GM21576 (cell line): ENCODE data around the gene VEGFA.

Source experiments
- ATAC-seq: cut with Tn5 transposase; IDR thresholded peaks from one replicate; pipeline ENCODE4 v1.9.1; 2021; ENCODE audit warnings: mild to moderate bottlenecking, moderate library complexity; ENCODE audit not compliant: unreplicated experiment

Gene VEGFA

DNA sequence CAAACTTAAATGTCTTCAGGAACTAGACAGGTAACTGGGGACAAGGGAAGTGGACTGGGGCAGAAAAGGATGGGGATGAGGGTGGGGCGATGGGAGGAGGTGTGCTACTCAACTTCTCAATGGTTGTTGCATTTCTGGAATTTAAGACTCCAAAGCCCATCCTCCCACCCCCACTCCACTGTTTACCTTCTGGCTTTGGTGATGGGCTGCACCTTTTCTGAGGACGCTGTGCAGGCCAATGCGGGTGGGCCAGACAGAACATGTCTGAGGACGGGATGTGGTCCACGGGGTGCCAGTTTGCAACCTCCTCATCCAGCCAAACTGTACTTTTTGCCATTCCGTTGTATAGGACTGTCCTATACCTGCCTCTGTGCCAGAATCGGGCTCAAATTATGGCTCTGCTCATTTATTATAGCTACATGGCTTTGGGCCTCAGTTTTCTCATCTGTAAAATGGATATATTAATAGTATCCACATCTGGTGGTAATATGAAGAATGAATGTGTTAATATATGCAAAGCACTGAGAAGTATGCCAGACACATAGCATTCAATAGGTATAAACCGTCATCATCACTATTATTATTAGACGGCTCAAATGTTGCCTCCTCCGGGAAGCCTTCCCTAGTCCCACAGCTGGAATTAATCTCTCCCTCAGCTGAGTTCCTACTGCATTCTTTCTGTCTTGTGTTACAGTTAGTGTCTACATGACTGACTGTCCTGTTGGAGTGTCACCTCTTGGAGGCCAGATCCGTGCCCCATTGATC is 31.0 kb upstream of the VEGFA start:
- no peak for ATAC-seq

DNA sequence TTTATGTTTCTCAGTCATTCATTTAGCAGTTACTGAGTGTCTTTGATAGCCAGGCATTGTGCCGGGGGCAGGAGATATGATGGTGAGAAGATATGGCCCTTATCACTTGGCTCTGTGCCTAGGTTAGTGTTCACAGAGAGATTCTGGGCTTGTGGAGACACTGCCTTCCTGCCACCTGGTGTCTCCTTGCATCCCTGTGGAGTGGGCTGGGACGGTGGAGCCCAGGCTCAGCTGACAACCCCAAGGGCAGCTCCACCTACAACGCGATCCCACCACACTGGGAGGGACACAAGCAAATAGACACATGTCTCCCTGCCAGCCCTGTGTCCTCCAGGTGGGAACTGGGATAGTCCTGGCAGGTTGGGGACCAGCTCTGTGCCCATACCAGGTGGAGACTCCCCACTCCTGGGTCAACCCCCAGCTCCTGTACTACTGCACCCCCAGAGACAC is 30.3 kb upstream of the VEGFA start:
- ATAC-seq, result no peak

DNA sequence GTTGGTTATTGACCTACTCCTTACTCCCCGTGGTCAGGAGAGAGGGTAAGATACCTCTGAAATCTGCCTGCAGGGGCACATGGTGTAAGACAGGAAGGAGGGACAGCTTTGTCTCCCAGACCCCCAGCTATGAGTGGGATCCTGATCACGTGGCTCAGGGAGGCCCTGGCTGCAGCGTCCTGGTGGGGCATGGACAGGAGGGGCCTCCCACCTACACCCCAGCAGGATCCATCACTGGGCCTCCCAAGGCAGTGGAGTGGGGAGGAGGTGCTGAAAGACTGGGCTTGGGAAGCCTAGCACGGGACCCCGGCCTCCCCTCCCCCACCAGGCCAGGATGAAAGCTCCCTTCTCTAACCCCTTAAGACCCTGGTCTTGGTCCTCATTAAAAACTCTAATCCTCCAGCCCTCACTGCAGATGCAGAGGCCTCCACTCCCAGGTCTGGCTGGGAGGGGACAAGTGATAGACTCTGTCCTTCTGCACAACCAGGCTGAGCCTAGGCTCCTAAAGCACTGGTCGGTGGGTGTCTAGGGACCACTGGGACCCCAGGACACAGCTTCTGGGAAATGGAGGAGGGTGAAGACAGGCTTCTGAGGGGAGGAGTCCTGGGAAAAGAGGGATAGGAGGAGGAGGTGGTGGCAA is 29.6 kb upstream of the VEGFA start:
- ATAC-seq, result no peak

DNA sequence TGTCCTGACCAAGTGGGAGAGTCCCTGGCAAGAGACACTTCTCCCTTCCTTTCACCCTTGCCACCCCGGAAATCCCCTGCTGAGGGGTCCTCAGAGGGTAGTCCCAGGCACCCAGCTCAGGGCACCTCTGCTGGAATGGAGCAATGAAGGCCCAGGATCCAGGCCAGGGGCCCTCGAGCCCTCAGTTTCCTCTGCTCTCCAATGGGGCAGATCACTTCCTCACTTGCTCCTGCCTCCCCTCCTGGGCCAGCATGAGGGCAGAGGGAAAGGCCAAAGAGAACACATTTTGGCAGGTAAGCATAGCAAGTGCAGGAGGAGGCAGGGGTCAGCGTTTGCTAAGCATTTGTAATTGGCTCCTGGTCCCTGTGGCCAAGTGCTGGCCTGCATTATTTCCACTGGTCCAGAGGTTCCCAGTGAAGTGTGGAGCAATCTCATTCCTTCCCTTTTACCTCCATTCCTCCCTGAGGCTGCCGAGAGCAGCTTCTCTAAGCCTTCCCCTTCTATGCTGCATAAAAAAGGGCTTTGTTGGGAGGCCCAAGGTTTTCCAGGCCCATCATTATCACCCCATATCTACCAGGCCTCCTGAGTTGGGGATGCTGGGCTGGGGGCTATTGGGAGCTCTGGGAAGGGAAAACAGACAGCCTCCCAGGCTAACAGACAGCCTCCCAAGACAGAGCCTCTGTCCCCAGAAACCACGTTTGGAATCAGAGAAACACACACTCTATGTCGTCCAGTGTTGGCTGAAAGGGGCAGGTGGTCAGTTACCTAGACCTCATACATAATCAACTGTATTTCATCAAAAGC is 28.8 kb upstream of the VEGFA start:
- ATAC-seq, result no peak

DNA sequence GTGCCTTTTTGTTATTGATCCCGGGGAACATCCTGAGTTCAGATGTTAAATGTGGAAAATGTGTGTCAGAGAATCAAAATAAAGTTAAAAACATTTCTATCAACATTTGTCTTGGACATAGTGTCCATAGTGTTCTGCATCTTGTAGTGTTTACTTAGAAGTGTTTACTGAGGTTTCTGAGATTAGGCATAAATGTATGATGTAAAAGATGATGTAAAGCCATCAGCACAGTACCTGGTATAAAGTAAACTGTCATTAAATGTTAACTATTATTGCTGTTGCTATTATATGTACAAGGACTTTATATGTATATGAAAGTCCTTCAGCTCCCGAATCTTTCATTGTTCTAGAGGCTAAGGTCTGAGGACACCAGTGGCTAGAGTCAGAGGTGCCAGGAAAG is 28.2 kb upstream of the VEGFA start:
- no peak for ATAC-seq

DNA sequence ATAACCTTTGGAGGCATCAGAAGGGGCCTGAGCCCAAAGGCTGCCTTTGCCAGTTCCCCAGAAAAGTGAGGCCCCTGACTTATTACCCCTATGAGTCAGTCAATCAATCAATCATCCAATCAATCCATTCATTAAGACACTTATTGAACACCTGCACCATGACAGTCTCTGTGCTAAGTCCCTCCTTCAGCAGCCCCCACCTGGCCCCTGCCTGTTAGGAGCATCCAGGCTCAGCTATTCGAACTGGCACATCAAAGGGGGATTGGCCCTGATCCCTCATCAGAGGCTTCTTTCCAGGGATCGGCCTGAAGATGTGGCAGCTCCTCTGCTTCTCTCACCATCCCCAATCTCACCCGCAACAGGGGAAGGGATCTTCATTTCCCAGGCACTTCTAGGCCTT is 27.7 kb upstream of the VEGFA start:
- ATAC-seq, result no peak

DNA sequence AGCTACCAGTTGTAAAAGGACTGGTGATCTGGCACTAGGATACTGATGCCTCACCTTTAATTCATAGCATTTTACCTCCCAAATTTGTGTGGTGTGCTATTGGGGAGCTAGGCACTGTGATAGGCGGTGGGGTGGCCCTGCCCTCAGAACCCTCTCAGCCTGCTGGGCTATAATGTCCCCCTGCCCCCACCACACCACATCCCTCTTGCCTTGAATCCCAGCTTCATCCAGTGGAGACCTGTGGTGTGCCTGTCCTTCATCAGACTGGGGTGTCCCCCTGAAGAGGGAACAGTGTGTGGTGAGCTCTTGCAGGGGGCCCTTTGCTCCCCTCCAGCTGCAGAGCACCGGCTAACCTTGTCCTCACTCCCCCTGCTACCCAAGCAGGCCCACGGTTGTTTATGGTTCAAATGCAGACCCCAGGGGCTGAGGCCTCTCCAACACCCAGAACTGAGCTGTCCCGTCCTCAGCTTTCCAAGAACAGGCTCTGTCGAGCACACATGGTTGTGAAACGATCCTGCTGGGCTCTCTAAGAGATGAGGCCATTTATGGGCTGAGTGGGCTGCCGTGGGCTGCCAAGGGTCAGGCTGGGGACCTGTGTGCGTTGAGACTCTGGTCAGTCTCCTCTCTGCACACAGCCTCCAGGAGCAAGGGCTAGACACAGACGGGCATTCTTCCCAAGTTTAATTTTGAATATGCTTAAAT is 26.9 kb upstream of the VEGFA start:
- ATAC-seq, result no peak

DNA sequence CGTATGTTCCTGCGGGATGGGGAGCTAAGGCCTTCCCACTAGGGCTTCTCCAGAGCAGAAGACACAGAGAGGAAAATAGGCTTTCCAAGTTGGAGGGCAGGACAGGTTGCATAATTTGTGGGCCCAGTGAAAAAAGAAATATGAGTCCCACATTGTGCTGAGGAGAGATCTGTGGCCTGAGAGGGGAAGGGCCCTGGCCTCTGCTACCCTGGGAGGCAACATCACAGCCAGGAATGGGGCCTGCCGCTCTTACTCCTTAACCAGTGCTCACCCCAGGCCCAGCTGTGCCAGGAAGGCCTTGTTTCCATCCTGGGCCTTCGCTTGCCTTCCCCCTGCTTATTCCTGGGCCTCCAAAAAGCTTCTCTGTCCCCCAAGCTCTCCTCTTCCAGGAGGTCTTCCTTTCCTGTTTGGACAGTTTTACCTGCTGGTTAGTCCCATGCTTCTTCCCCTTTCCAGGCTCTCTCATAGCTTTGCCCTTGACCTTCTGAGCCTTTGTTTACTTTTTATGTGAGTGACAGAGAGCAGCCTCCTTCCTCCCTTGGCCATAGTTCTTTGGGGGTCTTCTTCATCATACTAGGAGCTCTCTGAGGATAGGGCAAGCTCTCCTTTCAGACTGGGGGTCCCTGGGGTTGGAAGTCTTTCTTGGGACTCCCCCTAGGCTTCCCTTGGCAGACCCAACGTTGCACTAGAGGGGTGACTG is 26.2 kb upstream of the VEGFA start:
- ATAC-seq, result no peak

DNA sequence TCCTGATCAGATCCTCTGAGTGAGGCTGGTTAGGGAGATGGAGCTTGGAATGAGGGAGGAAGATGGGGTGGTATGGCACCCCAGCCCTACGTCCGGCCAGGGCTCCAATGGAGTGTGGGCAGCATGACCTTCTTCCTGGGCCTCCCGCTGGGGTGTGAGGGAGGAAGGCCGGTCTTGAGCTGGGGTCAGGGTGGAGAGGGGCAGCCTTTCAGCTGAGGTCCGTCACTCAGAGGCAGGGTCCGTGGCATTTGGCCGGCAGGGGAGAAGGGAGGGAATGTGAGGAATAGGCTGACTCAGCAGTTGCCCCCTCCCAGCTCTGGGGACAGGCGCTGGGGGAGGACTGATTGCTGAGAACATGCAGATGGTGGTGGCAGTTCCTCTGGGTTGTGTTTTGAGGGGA is 25.5 kb upstream of the VEGFA start:
- no peak for ATAC-seq

DNA sequence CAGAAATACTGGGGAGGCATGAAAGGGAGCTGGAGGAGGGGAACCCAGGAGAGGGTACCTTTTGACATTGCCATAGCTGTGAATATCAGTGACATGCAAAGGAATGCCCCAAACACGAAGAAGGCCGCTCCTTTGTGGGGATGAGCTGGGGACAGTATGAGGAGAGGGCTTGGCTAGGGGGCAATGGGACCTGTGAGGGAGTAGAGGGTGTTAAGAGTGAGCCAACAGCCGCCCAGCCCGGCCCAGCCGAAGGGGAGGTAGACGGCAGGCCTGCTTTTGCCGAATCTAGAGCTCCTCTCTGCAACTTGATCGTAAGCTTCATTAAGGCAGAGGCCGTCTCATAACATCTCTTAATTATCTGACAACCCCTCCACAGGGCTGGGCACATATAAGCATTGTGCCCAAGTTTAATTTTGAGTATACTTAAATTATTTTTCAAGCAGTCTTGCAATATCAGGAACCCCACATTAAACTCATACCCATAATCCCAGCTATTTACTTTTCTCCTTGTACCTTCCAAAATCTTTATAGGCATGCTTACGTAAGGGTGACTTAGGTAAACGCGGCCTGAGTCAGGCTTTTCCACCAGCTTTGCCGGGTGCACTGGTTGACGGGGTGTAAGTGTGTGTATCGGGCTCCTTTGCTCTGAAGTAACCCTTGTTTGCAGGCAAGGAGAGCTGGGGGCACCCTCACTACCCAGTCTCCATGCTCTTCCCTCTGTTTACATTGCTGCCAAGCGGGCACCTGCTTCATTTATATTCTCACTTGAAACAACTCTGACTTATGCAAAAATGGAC is 24.9 kb upstream of the VEGFA start:
- ATAC-seq, result no peak

DNA sequence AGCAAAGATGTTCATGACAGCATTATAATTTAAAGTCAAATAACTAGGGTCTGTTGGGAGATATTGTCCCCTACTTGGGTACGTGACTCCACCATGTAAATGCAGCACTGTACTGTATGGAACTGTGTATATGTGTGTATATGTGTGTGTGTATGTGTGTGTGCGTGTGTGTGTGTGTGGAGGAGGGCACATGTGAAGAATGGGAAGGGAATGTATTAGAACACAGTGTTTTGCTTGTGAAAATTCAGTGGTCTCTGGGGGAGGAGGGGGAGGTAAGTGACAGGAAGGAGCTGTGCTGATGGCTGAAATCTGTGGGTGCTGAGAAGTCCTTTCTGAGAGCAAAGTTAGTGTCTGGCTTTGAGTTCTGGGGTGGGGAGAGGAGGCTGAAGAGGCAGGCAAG is 23.9 kb upstream of the VEGFA start:
- ATAC-seq, result no peak

DNA sequence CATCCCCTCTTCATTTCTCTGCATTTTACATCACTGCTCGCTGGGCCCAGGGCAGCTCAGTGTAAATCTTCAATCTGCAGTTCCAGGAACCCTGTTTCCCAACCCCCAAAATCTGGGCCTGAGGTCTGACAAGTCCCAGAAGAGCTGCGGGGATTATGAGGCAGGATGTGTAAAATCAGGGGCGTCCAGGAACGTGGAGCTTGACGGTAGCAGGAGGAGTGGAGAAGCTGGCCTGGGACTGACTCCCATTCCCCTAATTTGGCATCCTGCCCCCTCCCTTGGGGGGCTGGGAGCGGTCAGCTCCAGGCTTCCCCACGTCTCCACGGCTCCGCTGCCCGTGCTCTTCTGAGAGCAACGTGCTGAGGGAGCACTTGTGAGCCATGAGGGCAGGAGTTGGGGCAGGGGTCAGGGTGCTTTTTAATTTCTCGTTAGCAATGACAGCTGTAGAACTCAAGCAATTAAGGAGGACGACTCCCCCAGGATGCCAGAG is 23.4 kb upstream of the VEGFA start:
- ATAC-seq, result no peak

DNA sequence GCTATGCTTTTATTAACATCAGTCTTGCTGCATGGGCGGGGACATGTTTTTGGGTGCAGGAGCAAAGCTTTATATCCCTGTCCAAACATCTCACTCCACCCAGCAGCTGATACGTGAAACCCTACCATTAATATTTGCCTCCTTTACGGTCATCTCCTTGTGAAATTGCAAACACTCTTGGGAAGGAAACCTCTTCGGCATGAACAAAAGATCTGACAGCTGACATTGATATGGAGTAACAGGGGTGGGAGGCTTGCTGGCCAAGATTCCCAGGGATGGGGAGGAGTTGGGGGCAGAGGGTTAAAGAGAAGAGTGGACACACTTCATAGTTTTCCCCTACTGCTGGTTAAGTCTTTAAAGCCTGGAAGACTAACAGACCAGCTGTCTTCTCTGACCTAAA is 22.2 kb upstream of the VEGFA start:
- ATAC-seq, result no peak

DNA sequence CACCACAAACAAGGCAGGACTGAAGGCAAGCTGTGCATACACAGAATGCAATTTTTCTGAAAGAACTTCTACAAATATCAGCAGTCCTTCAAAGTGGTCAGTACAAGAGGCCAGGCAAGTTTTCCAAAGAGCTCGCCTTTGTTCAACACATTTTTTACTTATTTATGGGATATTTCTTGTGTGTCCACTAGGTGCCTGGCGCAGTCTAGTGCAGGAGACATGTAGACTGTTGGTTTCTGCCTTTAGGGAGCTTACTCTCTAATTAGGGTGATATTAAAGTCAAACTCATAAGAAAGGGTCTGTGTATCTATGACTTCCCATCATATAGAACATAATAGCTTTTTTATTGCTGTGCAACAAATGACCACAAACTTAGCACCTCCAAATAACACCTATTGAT is 21.2 kb upstream of the VEGFA start:
- ATAC-seq, result no peak

DNA sequence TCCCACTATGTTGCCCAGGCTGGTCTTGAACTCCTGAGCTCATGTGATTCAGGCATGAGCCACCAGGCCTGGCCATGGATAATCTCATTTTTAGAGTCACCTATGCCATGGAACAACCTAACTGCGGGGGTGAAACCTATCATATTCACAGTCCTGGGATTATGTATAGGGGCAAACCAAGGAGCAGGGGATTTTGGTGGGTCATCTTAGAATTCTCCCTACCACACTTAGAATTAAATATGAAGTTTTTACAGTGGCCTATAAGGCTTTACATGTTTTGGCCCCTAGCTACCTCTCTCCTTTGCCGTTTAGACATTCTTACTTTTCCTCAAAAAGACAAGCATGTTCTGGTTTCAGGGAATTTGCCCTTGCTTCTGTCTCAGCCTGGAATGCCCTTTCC is 20.6 kb upstream of the VEGFA start:
- no peak for ATAC-seq

DNA sequence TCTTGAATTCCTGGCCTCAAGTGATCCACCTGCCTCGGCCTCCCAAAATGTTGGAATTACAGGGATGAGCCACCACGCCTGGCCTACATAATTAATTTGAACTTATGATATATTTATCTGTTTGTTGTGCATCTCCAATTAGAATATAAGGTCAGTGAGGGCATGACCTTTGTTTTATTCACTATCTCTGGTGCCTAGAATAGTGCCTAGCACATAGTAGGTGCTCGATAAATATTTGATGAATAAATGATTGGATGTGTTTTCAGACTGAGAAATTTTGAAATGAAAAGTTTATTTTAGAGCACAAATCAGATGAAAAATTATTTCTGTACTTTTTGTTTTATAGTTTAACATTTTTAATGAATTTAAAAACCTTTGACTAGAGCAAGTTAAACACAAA is 19.4 kb upstream of the VEGFA start:
- no peak for ATAC-seq

DNA sequence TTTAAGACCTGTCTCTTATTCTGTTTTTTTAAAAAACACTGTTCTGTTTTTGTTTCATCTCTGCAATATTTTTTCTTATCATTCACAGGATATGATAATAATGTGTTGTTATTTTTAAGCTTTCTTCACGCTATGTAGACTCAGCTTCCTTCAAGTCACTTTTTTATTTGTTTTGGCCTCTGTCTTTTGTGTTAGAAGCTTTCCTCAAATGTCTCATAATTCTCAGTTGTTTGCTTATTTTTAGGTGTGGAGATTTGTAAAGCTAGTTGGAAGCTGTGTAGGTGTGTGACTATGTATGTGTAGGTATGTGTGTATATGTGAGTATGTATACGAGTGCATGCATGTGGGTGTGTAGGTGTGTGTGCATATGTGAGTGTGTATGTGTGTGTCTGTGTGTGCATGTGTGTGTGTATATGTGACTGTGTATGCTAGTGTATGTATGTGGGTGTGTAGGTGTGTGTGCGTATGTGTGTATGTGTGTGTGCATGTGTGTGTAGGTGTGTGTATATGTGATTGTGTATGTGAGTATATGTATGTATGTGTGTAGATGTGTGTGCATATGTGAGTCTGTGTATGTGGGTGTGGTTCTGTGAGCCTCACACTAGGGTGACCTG is 16.3 kb upstream of the VEGFA start:
- no peak for ATAC-seq

DNA sequence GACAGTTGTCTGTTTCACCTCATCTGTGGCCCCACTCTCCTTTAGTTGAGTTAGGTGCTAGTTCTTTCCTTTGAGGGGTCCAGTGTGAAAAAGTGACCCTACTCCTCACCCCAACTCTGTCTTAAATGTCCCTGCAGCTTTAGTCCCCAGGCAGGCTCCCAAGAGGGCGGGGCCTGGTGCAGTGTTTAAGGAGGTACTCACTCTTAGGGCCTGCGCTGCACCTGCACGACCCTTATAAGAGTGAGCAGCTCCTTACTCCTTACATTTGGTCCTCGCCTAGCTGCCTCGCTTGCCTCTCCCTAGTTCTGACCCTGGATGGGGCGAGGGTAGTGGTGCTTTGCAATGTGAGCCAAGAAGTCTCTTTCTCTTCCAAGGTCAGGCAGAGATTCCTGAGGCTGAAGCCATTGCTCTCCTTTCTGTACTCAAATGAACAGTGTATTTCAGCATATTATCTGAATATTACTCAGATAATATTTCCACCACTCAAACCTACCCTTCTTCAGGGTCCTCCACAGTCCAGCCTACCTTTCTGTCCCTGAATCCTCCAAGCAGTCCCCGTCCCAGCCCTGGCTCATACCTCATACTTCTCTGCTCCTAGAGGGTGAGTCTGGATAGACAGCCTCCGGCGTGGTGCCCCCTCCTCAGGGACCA is 11.9 kb upstream of the VEGFA start:
- no peak for ATAC-seq

DNA sequence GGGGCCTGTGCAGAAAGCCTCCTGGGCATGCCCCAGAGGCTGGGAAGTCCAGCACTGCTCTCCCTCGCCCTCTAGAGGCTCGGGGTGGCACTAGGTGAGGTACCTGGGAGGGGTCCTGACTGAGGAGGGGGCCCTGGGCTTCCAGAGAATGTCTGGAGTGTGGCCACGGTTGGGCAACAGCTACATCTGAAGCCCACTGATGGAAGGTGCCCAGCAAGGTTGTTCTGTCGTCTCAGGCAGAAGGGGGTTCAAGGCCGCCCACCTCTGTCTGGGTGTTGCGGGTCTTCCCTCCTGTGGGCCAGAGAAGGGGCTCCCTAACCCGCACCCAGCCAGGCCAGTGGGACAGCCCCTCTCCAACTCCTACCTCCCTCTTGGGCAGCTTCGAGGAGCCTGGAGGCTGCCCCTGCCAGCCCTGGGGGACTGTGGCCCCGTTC is 11.4 kb upstream of the VEGFA start:
- no peak for ATAC-seq
